GM21528 (cell line): ENCODE measurements around the gene SNX6.
A peak's percentile ranks its signal among the peaks of the same experiment; 100 is the strongest.
"Not testable (repeated sequence)": the region's sequence is repeated elsewhere in the genome, so short reads cannot be mapped to it uniquely, and the experiment has no call there.

Source experiments
- ATAC-seq: cut with Tn5 transposase; IDR thresholded peaks from one replicate; pipeline ENCODE4 v1.9.1; 2021; ENCODE audit warnings: mild to moderate bottlenecking, moderate library complexity; ENCODE audit not compliant: unreplicated experiment, low FRiP score

SNX6 gene

GRCh38 chr14:34569750-34570149 lies 60.2 kb downstream of the SNX6 start:
- no peak for ATAC-seq

GRCh38 chr14:34568803-34569202 lies 61.1 kb downstream of the SNX6 start:
- no peak for ATAC-seq

- ATAC-seq = no peak
Measured at GRCh38 chr14:34562776-34563150, 67.2 kb downstream of the SNX6 start.

- not testable (repeated sequence) for ATAC-seq
Measured at GRCh38 chr14:34562037-34562775, 67.7 kb downstream of the SNX6 start.

- ATAC-seq = peak; percentile 58
Measured at GRCh38 chr14:34556498-34556829, 73.5 kb downstream of the SNX6 start.

GRCh38 chr14:34555583-34556497 lies 74.1 kb downstream of the SNX6 start:
- peak; percentile 73 for ATAC-seq

GRCh38 chr14:34554540-34555250 lies 75.3 kb downstream of the SNX6 start:
- no peak for ATAC-seq

- ATAC-seq = not testable (repeated sequence)
Measured at GRCh38 chr14:34549276-34549966, 80.5 kb downstream of the SNX6 start.

GRCh38 chr14:34548472-34548981 lies 81.4 kb downstream of the SNX6 start:
- no peak for ATAC-seq

- peak; percentile 43 for ATAC-seq
Measured at GRCh38 chr14:34547136-34547520, 82.8 kb downstream of the SNX6 start.

GRCh38 chr14:34546272-34547135 lies 83.4 kb downstream of the SNX6 start:
- peak; percentile 75 for ATAC-seq

- not testable (repeated sequence) for ATAC-seq
Measured at GRCh38 chr14:34540181-34541059, 89.5 kb downstream of the SNX6 start.

GRCh38 chr14:34539407-34540180 lies 90.4 kb downstream of the SNX6 start, which contains the start of gene EAPP:
Gene EAPP, minus strand, starts transcription at chr14:34539701. Its CDS starts 73 bp downstream, at chr14:34539628.
- peak; percentile 99 for ATAC-seq

GRCh38 chr14:34538871-34539406 lies 91.0 kb downstream of the SNX6 start:
- ATAC-seq = no peak

- not testable (repeated sequence) for ATAC-seq
Measured at GRCh38 chr14:34538096-34538495, 91.9 kb downstream of the SNX6 start.

- no peak for ATAC-seq
Measured at GRCh38 chr14:34537677-34538009, 92.3 kb downstream of the SNX6 start.

- ATAC-seq = no peak
Measured at GRCh38 chr14:34536951-34537676, 92.8 kb downstream of the SNX6 start.
